GM12874 (cell line): Measurements from ENCODE around the gene TET2.

Experiments used
- CTCF ChIP-seq: IDR thresholded peaks from 2 replicates; pipeline ENCODE4 v1.5.1; 2011; ENCODE audit warnings: low read depth, mild to moderate bottlenecking, control low read depth, low read length, moderate library complexity; ENCODE audit not compliant: insufficient read depth

The TET2 gene

GRCh38 chr4:105327222-105327621 lies 180.5 kb downstream of the TET2 start:
- no peak for TF ChIP-seq CTCF

- no peak for TF ChIP-seq CTCF
Observed at GRCh38 chr4:105327956-105328355, 181.3 kb downstream of the TET2 start.

- TF ChIP-seq CTCF, result no peak
Observed at GRCh38 chr4:105329081-105329480, 182.4 kb downstream of the TET2 start.
